Body of pancreas (tissue), 4 donors: Measurements from ENCODE around the gene P4HA3.

Experiments
- CTCF ChIP-seq, 7 experiments: fragments of 450-650 bp in 4 of 7; fragments of 200-600 bp in 3 of 7; sonication (generic) in 3 of 7; IDR thresholded peaks; one replicate each; pipeline ENCODE4 v1.5.1; 2016 to 2019; ENCODE audit warnings: antibody characterized with exemption in 7 of 7
- POLR2A ChIP-seq, 3 donors: fragments of 450-650 bp; IDR thresholded peaks; one replicate each; pipeline ENCODE4 v1.6.1; 2016; ENCODE audit warnings: antibody characterized with exemption in 3 of 3, mild to moderate bottlenecking in 2 of 3

- TF ChIP-seq CTCF (IDR thresholded peaks at IDR 0.05) (no peak), POLR2A (IDR thresholded peaks at IDR 0.05) (no peak)
Observed at GRCh38 chr11:74233683-74234082, 77.8 kb downstream of the P4HA3 start.
